GM21528 (cell line): Measurements from ENCODE around the gene NTRK3.
"Not testable (repeated sequence)": the region's sequence is repeated elsewhere in the genome, so short reads cannot be mapped to it uniquely, and the experiment has no call there.

Experiments used
- ATAC-seq: cut with Tn5 transposase; IDR thresholded peaks from one replicate; pipeline ENCODE4 v1.9.1; 2021; ENCODE audit warnings: mild to moderate bottlenecking, moderate library complexity; ENCODE audit not compliant: unreplicated experiment, low FRiP score

NTRK3 gene

DNA sequence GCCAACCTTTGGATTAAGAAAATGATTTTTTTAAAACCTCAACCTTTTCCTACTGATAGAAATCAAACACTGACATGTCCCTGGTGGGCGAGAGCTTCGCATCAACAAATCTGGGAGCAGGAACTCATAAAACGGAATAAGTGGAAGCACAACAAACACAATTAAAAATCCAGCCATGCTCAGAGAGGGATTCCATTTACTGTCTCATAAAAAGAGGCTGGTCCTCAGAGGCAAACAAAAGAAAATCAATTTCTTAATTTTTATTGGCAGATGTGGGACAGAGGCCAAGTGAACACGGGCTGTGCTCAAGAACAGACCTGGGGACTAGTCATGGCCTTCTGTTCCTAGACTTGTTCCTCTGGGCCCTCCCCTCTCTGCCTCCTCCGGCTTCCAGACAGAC is 214.5 kb downstream of the NTRK3 start:
- ATAC-seq: no peak

- no peak for ATAC-seq
Observed at GRCh38 chr15:88040516-88040915, 216.0 kb downstream of the NTRK3 start.

- no peak for ATAC-seq
Observed at GRCh38 chr15:88038261-88038660, 218.3 kb downstream of the NTRK3 start.

DNA sequence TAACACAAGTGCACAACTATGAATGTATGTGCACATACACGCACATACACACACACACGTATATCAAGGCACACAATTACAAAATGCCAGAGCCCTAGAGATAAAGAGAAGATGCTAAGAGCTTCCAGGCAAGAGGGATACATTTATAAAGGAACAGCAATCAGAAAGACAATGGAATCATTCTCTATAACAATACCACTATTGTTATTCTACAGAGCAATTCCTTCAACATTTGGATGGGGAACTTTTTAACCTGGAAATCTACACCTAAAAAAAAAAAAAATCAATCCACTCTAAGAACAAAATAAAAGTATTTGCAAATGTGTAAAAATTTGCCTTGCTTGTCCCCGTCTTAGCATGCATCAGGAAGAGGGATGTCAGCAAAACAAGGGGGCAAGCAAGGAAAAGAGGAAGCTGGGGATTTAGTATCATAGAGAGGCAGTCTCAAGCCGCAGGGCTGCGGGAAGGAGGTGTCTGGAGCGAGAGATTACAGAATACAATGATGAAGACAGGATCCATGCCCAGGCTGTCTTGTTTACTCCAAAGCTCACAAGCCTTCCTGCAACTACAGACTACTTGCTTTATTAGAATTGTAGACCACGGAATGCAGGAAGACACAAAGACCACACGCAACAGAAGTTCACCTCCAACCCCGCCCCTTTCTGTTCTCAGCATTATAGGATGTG is 220.2 kb downstream of the NTRK3 start:
- no peak for ATAC-seq

- ATAC-seq: no peak
Observed at GRCh38 chr15:88035381-88035780, 221.2 kb downstream of the NTRK3 start.

GRCh38 chr15:88033421-88033820 is 223.1 kb downstream of the NTRK3 start:
- ATAC-seq: not testable (repeated sequence)

DNA sequence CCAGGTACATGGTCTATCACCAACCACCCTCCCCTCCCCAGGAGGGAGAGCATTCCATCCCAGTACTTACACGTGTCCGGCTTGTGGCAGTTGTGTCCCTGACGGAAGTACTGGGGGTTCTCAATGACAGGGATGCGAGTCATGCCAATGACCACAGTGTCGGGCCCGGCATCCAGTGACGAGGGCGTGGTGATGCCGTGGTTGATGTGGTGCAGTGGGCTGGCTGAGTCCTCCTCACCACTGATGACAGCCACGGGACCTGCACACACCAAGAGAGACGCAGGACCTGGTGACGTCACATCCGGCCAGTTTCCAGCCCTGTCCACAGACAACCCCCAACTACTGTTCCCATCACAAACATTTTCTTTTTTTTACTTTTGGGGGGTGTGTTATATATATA is 223.8 kb downstream of the NTRK3 start:
- ATAC-seq: no peak

- ATAC-seq: no peak
Observed at GRCh38 chr15:88031461-88031860, 225.1 kb downstream of the NTRK3 start.

GRCh38 chr15:88029696-88030095 is 226.8 kb downstream of the NTRK3 start:
- ATAC-seq: no peak

DNA sequence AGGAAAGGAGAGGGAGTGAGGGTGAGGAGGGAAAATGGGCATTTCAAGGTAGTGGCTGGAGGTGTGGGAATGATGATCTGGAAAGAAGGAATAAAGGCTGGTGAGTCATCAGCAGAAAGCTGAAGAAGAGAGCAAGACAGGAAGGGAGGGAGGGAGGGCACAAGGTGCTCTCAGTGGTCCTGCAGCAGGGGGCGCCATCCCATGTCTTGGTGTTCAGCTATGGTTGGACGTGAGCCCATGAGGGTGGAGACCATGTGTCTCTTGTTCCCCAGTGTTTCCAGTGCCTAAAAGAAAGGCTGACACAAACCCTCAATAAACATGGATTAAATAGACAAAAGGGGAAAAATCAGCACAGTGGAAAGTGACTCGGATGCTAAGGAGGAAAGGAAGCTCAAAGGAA is 228.5 kb downstream of the NTRK3 start:
- no peak for ATAC-seq

GRCh38 chr15:88023914-88024313 is 232.6 kb downstream of the NTRK3 start:
- no peak for ATAC-seq

GRCh38 chr15:88022716-88023115 is 233.8 kb downstream of the NTRK3 start:
- ATAC-seq: no peak

DNA sequence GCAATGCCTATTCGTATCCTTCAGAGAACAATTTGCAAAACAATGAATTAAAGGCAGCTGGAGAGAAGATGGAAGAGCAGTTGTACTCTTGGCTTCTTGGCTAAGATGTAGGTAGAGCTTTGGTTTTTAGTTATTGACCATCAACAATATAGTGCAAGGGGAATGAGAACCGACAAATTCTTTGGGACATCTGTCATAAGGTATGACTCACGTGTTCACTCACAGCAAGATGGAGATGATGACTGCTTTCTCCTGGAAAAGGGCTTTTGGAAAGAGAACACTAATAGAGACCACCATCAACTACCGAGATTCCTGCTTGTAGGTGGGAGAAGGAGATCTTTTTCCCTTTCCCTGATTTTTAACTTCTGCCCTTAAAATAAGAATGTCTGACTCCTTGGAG is 234.9 kb downstream of the NTRK3 start:
- no peak for ATAC-seq

DNA sequence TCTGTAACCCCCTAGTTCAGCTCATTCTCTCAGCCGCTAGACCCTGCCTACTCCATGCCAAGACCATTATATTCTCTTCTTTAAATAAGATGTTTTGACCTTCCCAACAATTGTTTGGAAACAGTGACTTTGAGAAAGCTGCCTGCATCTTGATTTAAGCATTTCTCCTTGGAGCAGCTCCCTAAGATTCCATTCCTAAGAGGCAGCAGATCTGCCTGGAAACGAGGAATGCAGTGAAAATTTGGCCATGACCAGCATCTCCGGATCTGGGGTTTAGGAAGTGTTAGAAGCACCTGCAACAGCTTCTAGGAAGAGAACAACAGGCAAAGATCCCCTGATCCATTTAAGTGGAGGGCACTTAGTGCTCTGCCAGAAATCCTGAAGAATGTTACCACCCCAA is 235.7 kb downstream of the NTRK3 start:
- no peak for ATAC-seq

- ATAC-seq: no peak
Observed at GRCh38 chr15:88019656-88020055, 236.9 kb downstream of the NTRK3 start.

GRCh38 chr15:88018869-88019641 is 237.5 kb downstream of the NTRK3 start:
- no peak for ATAC-seq

- no peak for ATAC-seq
Observed at GRCh38 chr15:88017753-88018152, 238.8 kb downstream of the NTRK3 start.

- ATAC-seq: no peak
Observed at GRCh38 chr15:88016406-88016805, 240.1 kb downstream of the NTRK3 start.

DNA sequence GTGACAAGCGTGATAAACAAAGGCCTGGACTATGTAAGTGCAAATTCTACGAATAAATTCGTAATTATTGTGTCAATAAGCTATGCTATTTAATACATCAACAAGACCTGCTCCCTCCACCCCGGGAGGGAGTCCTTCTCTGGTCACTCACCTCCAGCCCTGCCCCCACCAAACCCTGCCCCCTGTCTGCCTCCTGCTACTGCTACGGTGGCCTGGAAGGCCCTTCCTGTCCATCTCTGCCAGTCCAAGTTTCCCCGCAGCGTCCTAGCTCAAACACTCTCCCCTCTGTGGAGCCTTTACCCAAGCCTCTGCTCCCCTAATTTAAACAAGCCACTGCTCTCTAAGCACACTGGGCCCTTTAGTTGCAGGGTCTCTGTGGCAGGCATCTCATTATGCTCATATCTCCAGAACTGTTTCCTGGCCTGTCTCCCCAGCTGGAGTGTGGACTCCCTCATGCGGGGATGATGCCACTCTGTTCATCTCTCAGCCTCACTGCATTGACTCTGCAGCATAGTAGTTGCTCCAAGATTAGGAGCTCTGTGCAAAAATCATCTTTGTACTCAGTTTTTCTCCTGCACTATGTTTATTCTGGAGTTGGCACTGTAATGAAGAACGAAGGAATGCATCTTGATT is 241.2 kb downstream of the NTRK3 start:
- no peak for ATAC-seq

DNA sequence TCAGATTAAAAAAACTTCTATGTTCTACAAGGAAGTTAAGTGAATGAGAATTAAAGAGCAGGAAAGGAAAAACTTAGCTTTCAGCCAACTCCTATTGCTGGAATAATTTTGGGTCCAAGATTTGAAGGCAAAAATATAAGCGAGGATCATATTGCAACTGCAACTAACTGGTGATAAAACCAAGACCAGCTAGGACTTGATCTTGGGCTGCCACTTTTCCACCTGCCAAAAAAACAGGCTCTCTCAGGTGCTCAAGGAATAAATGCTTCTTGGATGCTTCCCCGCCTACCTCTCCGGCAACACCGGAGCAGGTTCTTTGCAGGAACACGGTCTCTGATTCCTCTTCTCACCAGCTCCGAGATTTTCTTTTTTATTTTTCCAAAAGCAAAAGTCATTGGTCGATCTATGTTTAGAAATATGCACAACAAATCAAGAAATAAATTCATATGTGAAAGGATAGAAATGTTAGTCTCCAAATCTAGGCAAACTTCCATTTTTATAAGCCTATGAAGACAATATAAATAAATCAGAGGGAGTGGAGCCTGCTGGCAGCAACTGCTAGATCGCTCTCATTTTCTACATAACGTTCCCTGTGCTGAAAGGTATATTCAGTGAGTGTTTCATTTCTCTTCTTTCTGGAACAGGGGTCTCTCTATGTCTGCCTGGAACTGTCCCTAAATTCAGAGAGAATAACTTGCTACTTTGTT is 241.9 kb downstream of the NTRK3 start:
- ATAC-seq: no peak

DNA sequence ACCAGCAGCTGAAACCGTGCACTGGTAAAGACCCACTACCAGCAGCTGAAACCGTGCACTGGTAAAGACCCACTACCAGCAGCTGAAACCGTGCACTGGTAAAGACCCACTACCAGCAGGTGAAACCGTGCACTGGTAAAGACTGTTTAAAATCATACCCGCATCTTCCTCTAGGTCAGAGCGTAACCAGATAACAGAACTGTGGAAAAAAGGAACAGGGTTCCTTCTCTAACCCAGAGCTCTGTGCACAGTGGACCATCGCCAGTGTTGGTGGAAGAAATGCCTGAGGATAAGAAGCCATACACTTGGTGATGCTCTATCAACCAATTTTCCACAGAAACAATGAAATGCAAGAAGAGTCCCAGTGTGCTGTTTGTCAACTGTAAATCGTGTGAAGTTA is 243.4 kb downstream of the NTRK3 start:
- ATAC-seq: no peak
